ENCODE data around the gene ZNF584.
A peak's percentile ranks its signal among the peaks of the same experiment; 100 is the strongest.
"Not testable (repeated sequence)": the region's sequence is repeated elsewhere in the genome, so short reads cannot be mapped to it uniquely, and the experiment has no call there.

ZNF584 gene

DNA sequence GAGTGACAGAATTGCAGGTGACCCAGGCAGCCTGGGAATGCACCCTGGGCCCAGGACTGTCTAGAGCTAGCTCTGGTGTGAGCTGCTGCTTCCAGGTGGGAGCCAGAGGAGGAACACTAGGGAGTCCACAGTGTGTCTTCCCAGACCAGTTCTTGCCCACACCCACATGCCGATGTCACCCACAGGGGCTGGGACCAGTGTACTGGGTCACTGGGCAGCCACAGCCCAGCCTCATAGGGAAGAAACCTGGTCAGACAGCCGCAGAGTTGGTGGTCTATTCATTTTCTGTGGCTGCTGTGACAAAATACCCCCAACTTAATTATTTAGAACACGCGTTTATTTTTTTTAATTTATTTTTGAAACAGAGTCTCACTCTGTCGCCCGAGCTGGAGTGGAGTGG is 9.9 kb upstream of the ZNF584 start:
- H3K27me3 ChIP-seq (ENCODE audit: insufficient read depth, low read length), result peaks cover 18% of the 10 kb centered on the region
- no peak overlapping the region for H3K4me3 ChIP-seq (ENCODE audit: low read length)
- 96% methylated on average over 6 of the region's 6 CpGs for WGBS
- H3K9me3 ChIP-seq (ENCODE audit: insufficient read depth, low read depth, low read length), result no peaks in the 10 kb centered on the region
- H3K36me3 ChIP-seq (ENCODE audit: insufficient read depth, low read length), result peaks cover 15% of the 10 kb centered on the region
- no peak overlapping the region for H3K9ac ChIP-seq (ENCODE audit: low read depth, low read length)
- no peak overlapping the region for H3K27ac ChIP-seq (ENCODE audit: low read depth, low read length)
- no peaks in the 10 kb centered on the region for H3K4me1 ChIP-seq (ENCODE audit: insufficient read depth, low read length)

DNA sequence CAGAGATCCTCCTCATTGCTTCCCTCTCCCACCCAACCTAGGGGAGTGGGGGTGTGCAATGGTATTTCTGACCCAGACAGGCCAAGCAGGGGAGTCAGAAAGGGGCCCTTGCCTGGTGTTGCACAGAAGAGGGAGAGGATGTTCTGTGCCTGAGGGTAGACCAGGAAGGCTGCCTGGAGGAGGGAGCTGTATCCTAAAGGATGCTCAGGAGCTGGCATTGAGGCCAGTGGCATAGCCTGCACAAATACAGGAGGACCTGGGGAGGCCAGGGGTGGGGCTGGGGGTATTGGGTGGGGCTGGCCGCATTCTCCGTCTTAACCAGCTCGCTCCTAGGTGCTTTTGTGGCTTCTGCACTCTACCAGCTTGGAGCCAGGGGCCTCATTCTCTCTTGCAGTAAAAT is 8.5 kb upstream of the ZNF584 start:
- WGBS, result 88% methylated on average over 3 of the region's 3 CpGs
- Histone ChIP-seq H3K27ac (ENCODE audit: low read depth, low read length) (no peak overlapping the region), H3K9ac (ENCODE audit: low read depth, low read length) (no peak overlapping the region)

DNA sequence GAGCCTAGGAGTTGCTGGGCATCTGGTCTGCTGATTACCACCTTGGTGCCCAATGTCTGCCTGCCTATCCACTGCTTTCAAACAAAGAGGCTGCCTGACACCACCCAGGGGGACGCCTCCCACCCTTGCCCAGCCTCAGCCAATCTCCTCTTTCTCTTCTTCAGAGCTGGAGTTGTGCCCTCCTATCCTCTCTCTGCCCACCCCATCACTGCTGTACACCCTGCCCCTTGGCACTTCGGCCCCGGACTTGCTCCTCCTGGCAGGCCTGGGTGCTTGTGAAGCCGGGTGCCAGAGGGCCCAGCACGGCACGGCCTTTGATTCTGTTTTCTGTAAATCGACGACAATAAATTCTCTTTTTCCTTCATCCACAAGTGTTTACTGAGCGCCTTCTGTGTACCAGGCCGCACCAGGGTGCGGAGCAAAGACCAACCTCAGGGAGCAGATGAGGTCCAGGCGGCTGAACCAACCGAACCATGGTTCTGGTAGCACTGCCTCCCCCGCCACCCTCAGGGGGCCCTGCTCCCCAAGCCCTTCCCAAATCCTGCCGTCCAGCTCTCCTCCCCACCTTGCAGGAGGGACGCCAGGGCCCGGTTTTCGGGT is 8.0 kb upstream of the ZNF584 start:
- Histone ChIP-seq H3K9ac (ENCODE audit: low read depth, low read length) (no peak overlapping the region), H3K27me3 (ENCODE audit: insufficient read depth, low read length) (peaks cover 18% of the 10 kb centered on the region), H3K9me3 (ENCODE audit: insufficient read depth, low read depth, low read length) (no peaks in the 10 kb centered on the region), H3K27ac (ENCODE audit: low read depth, low read length) (no peak overlapping the region), H3K4me3 (ENCODE audit: low read length) (peak overlapping the region; percentile 70), H3K4me1 (ENCODE audit: insufficient read depth, low read length) (no peaks in the 10 kb centered on the region), H3K36me3 (ENCODE audit: insufficient read depth, low read length) (no peaks in the 10 kb centered on the region)
- 79% methylated on average over 18 of the region's 18 CpGs for WGBS

More for the DNA sequence above, 8.5 kb upstream of the ZNF584 start:
- Histone ChIP-seq H3K27me3 (ENCODE audit: insufficient read depth, low read length) (peaks cover 18% of the 10 kb centered on the region), H3K4me1 (ENCODE audit: insufficient read depth, low read length) (no peaks in the 10 kb centered on the region), H3K36me3 (ENCODE audit: insufficient read depth, low read length) (peaks cover 2% of the 10 kb centered on the region), H3K4me3 (ENCODE audit: low read length) (no peak overlapping the region), H3K9me3 (ENCODE audit: insufficient read depth, low read depth, low read length) (no peaks in the 10 kb centered on the region)

DNA sequence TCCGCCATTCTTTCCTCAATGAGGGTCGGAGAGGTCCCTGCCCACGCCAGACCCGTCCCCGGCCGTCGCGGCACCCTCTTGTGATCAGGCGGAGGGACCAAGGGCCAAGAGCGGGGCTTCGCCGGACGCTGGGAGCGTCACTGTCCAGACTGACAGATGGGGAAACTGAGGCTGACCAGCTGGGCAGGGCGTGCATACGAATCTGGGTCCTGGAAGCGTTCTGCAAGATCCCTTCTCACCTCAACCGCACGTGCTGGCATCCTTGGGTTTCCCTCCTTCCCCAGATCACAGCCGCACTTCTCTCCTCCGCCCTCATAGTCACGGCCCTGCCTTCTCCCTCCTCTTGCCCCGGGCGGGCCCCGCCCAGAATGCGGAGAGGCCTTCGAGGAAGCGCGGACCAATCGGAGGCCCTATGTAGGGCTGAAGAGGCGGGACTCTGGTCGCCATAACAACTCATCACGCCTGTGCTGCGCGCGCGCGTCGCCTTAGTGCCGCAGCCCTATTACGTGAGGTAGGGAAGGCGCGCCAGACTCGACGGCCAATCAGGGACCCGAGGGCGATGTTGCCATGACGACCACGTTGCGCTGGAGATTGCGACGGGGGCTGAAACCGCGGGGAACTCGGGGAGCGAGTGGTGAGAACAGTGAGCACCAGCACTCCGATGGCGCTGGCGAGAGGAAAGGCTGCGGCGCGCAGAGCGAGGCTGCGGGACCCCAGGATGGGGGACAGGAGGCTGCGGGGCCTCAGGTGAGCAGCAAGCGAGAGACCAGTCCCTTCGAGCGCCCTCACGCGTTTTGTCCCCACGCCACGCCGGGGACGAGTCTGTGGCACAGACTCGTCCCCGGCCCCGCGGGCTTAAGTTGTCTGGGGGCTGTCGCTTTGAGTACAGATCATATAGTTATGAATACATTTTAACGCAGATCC is 7.3 kb upstream of the ZNF584 start:
- peak overlapping the region; percentile 62; the same call in 1 of the 2 replicates for H3K27ac ChIP-seq (ENCODE audit: low read depth, low read length)
- H3K9ac ChIP-seq (ENCODE audit: low read depth, low read length), result peak overlapping the region; percentile 64; the same call in 1 of the 2 replicates
- WGBS, result 6% methylated on average over 78 of the region's 80 CpGs
- H3K4me1 ChIP-seq (ENCODE audit: insufficient read depth, low read length), result no peaks in the 10 kb centered on the region
- peaks cover 18% of the 10 kb centered on the region for H3K27me3 ChIP-seq (ENCODE audit: insufficient read depth, low read length)
- H3K36me3 ChIP-seq (ENCODE audit: insufficient read depth, low read length), result no peaks in the 10 kb centered on the region
- H3K9me3 ChIP-seq (ENCODE audit: insufficient read depth, low read depth, low read length), result no peaks in the 10 kb centered on the region
- peak overlapping the region; percentile 70 for H3K4me3 ChIP-seq (ENCODE audit: low read length)

DNA sequence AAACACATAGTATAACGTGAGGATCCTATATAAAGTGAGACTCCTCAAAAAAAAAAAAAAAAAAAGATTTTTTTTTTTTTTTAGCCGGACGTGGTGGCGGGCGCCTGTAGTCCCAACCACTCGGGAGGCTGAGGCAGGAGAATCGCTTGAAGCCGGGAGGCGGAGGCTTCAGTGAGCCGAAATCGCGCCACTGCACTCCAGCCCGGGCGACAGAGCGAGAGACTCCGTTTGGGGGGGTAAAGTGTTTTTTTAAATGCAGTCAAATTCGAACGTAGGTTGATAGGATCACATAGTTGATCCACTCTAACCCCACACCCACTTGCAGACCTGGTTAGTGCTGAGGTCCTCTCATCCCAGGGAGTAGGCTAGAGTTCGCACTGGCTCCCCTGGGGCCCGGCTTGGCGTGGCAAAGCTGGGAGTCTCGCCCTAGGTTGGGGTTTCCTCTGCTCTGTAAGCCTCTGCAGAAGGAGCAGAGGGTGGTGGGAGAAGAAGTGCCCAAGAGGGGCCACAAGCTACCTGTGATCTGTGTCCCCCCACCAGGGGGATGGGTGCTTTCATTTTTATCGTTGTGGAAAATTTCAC is 6.5 kb upstream of the ZNF584 start:
- Histone ChIP-seq H3K4me3 (ENCODE audit: low read length) (peak overlapping the region; percentile 70), H3K4me1 (ENCODE audit: insufficient read depth, low read length) (no peaks in the 10 kb centered on the region), H3K36me3 (ENCODE audit: insufficient read depth, low read length) (no peaks in the 10 kb centered on the region), H3K27ac (ENCODE audit: low read depth, low read length) (no peak overlapping the region), H3K9ac (ENCODE audit: low read depth, low read length) (peak overlapping the region; percentile 64; the same call in 1 of the 2 replicates), H3K9me3 (ENCODE audit: insufficient read depth, low read depth, low read length) (no peaks in the 10 kb centered on the region), H3K27me3 (ENCODE audit: insufficient read depth, low read length) (peaks cover 13% of the 10 kb centered on the region)
- WGBS, result 53% methylated on average over 22 of the region's 23 CpGs

DNA sequence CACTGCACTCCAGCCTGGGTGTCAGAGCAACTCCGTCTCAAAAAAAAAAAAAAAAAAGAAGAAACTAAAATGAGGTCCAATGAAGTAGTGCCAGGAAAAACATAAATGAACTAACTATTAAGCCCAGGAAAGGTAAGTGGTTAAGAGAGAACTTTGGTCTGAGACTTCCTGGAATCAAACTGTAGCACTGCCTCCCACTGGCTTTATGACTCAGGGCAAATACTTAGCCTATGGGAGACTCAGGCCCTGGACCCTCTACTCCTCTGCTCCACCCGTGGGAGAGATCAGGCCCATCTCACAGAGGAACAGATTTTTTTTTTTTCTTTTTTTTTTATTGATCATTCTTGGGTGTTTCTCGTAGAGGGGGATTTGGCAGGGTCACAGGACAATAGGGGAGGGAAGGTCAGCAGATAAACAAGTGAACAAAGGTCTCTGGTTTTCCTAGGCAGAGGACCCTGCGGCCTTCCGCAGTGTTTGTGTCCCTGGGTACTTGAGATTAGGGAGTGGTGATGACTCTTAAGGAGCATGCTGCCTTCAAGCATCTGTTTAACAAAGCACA is 4.5 kb upstream of the ZNF584 start:
- H3K27ac ChIP-seq (ENCODE audit: low read depth, low read length); H3K27me3 ChIP-seq (ENCODE audit: insufficient read depth, low read length); H3K4me1 ChIP-seq (ENCODE audit: insufficient read depth, low read length); H3K36me3 ChIP-seq (ENCODE audit: insufficient read depth, low read length); H3K9me3 ChIP-seq (ENCODE audit: insufficient read depth, low read depth, low read length); H3K4me3 ChIP-seq (ENCODE audit: low read length); H3K9ac ChIP-seq (ENCODE audit: low read depth, low read length): not testable (repeated sequence)
- 83% methylated on average over 3 of the region's 5 CpGs for WGBS

DNA sequence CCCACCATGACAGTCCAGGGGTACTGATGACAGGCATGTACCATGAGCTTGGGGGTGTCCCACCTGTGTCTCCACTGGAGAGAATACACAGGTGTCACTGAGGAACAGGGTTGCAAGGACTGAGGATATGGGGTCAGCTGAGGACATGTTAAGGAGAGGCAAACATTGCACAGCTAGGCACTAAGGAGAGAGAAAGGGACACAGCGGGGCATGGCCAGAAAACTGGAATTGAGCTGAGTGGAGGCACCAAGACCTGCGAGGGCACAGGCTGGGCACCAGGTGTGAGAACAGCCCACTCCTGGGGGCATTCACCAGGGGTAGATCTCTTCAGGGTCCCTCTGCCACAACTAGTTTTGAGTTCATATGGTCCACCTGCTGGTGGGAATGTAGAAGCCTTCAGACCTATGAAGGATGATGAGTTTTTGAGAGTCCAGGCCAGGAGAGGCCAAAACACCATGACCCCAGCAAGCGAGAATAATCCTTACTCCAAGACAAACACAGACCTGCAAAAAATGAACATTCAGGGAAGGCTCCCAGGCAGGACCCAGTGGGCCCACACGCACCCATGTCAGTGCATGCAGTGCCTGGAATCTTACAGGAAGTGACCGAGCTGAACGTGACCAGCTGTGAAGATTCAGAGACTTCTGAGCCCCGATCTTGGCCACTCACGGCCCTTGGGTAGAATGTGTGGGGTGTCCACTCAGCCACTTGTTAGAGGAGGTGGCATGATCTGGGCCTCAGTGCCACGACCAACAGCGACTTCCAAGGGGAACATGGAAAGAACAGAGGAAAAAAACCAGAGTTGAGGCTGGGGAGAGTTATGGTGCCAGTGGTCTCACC is 1.4 kb upstream of the ZNF584 start:
- no peaks in the 10 kb centered on the region for H3K9me3 ChIP-seq (ENCODE audit: insufficient read depth, low read depth, low read length)
- peaks cover 9% of the 10 kb centered on the region for H3K27me3 ChIP-seq (ENCODE audit: insufficient read depth, low read length)
- H3K4me1 ChIP-seq (ENCODE audit: insufficient read depth, low read length), result no peaks in the 10 kb centered on the region
- H3K9ac ChIP-seq (ENCODE audit: low read depth, low read length), result 0 out of 2 replicates have a peak overlapping the region, but pooled peaks have one; percentile 70
- H3K4me3 ChIP-seq (ENCODE audit: low read length), result peak overlapping the region; percentile 67
- H3K27ac ChIP-seq (ENCODE audit: low read depth, low read length), result no peak overlapping the region
- 92% methylated on average over 10 of the region's 10 CpGs for WGBS
- no peaks in the 10 kb centered on the region for H3K36me3 ChIP-seq (ENCODE audit: insufficient read depth, low read length)

DNA sequence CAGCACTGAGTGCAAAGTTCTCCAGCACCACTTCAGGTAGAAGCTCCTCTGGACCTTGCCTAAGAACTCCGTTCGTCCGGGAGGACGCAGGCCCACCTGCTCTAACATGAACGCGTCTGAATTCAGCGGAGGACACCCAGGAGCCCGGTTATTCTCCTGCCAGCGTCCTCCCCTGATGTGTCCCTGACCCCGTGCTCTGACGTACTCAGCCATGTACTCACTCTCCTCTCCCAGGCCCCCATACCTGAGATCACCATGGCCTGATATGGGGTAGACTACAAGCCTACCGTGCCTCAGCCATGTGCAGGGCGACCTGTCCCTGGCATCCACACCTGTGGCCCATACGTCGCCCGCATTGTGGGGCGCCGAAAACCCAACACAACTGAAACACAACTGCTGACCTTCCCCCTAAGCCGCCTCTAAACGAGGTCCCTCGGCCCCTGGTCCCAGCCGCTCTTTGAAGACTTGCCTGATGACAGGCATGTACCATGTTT is 744 bp upstream of the ZNF584 start:
- Histone ChIP-seq H3K27me3 (ENCODE audit: insufficient read depth, low read length) (peaks cover 9% of the 10 kb centered on the region), H3K9ac (ENCODE audit: low read depth, low read length) (peak overlapping the region; percentile 70), H3K27ac (ENCODE audit: low read depth, low read length) (peak overlapping the region; percentile 57), H3K36me3 (ENCODE audit: insufficient read depth, low read length) (no peaks in the 10 kb centered on the region), H3K4me3 (ENCODE audit: low read length) (peak overlapping the region; percentile 67), H3K9me3 (ENCODE audit: insufficient read depth, low read depth, low read length) (no peaks in the 10 kb centered on the region), H3K4me1 (ENCODE audit: insufficient read depth, low read length) (no peaks in the 10 kb centered on the region)
- WGBS, result 24% methylated on average over 22 of the region's 22 CpGs

DNA sequence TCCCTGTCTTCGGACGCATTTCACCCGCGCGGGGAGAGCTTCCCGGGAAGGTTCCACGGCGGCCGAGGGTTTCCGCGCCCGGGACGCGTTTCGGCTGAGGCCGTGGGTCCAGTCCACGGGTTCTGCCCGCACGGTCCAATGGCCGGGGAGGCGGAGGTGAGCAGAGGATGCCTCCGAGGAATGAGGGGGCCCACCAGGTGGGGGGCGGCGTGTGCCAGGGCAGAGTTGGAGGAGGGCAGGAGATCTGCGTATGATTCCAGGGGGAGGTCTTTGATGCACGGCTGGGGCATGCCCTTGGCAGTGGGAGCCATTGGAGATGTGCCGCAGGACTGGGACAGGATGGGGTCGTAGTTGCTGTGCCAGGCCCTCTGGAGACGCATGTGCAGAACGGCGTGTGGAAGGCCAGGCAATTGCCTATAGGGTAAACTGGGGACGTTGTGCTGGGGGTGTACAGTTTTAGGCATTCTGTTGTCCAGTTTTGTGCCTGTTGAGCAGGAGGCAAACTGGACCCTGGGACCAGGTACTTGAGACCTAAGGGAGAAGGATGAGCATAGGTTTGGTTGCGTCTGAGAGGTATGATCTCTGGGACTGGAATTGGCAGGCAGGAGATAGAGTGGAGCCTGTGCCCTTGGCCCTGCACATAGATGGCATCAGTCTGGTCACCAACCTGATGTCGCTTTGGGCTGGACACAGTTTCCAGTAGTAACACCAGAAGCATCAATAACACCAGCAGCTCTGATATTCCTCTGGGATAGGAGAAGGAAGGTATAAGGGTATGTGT is 751 bp downstream of the ZNF584 start:
- Histone ChIP-seq H3K4me1 (ENCODE audit: insufficient read depth, low read length) (no peaks in the 10 kb centered on the region), H3K9me3 (ENCODE audit: insufficient read depth, low read depth, low read length) (no peaks in the 10 kb centered on the region), H3K9ac (ENCODE audit: low read depth, low read length) (peak overlapping the region; percentile 61), H3K4me3 (ENCODE audit: low read length) (peak overlapping the region; percentile 67), H3K36me3 (ENCODE audit: insufficient read depth, low read length) (no peaks in the 10 kb centered on the region), H3K27ac (ENCODE audit: low read depth, low read length) (no peak overlapping the region), H3K27me3 (ENCODE audit: insufficient read depth, low read length) (peaks cover 9% of the 10 kb centered on the region)
- WGBS, result 14% methylated on average over 34 of the region's 34 CpGs

DNA sequence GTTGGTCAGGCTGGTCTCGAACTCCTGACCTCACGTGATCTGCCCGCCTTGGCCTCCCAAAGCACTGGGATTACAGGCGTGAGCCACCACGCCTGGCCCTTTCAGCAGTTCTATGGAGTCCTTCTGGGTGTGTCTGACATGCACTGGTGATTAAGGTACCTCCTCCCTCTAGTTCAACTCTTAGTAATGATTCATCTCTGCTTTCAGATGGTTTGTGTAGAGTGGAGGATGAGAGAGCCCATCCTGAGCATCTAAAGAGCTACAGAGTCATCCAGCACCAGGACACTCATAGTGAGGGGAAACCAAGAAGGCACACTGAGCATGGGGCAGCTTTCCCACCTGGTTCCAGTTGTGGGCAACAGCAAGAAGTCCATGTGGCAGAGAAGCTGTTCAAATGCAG is 8.2 kb downstream of the ZNF584 start:
- no peak overlapping the region for H3K27ac ChIP-seq (ENCODE audit: low read depth, low read length)
- no peak overlapping the region for H3K9ac ChIP-seq (ENCODE audit: low read depth, low read length)
- H3K4me1 ChIP-seq (ENCODE audit: insufficient read depth, low read length), result no peaks in the 10 kb centered on the region
- no peaks in the 10 kb centered on the region for H3K27me3 ChIP-seq (ENCODE audit: insufficient read depth, low read length)
- peaks cover 3% of the 10 kb centered on the region; the same call in 1 of the 2 replicates for H3K9me3 ChIP-seq (ENCODE audit: insufficient read depth, low read depth, low read length)
- H3K36me3 ChIP-seq (ENCODE audit: insufficient read depth, low read length), result peaks cover 17% of the 10 kb centered on the region
- H3K4me3 ChIP-seq (ENCODE audit: low read length), result no peak overlapping the region
- WGBS, result 95% methylated on average over 5 of the region's 5 CpGs

Data from HUES64 (cell line).